Vagina (tissue), 2 donors: ENCODE data around the gene POLN. TPM values are rescaled to one million over a fixed set of nuclear protein-coding genes. Genes with fewer than 3 reads are reported as not detected.
"Not testable (repeated sequence)": the region's sequence is repeated elsewhere in the genome, so short reads cannot be mapped to it uniquely, and the experiment has no call there.

Source experiments
- DNase-seq, 2 donors: peaks; one replicate each; pipeline ENCODE4 v3.0.0-alpha.2; 2017; ENCODE audit errors: extremely low spot score in 2 of 2
- H3K27ac ChIP-seq: fragments of 200-600 bp; sonication (generic); one replicate; pipeline ENCODE4 v1.5.1; 2019
- H3K27me3 ChIP-seq: fragments of 200-600 bp; sonication (generic); one replicate; pipeline ENCODE4 v1.5.1; 2019
- H3K36me3 ChIP-seq, 2 donors: fragments of 200-600 bp; sonication (generic); one replicate each; pipeline ENCODE4 v1.5.1; 2017 to 2019
- H3K4me1 ChIP-seq: fragments of 200-600 bp; sonication (generic); one replicate; pipeline ENCODE4 v1.5.1; 2019
- H3K4me3 ChIP-seq, 2 donors: fragments of 200-600 bp; sonication (generic); 1 replicate in 1 of 2; 2 replicates in 1 of 2; pipeline ENCODE4 v1.5.1; 2016 to 2019
- H3K9me3 ChIP-seq: fragments of 200-600 bp; sonication (generic); one replicate; pipeline ENCODE4 v1.5.1; 2019
- CTCF ChIP-seq, 3 experiments: fragments of 450-650 bp in 2 of 3; fragments of 200-600 bp in 1 of 3; sonication (generic) in 1 of 3; IDR thresholded peaks; one replicate each; pipeline ENCODE4 v1.5.1; 2017 to 2019; ENCODE audit warnings: antibody characterized with exemption in 3 of 3, mild to moderate bottlenecking in 2 of 3, moderate library complexity in 2 of 3
- POLR2A ChIP-seq, 2 donors: fragments of 450-650 bp; IDR thresholded peaks; one replicate each; pipeline ENCODE4 v1.6.1; 2017; ENCODE audit warnings: antibody characterized with exemption in 2 of 2, mild to moderate bottlenecking in 2 of 2, moderate library complexity in 2 of 2
- POLR2AphosphoS5 ChIP-seq, 2 donors: sonication (generic); formaldehyde crosslinking; IDR thresholded peaks; one replicate each; pipeline ENCODE4 v1.9.0; 2017; ENCODE audit warnings: antibody characterized with exemption in 2 of 2, mild to moderate bottlenecking in 2 of 2, low read depth in 1 of 2; ENCODE audit not compliant: insufficient read depth in 1 of 2
- intact Hi-C: fragments of 100-400 bp; cut with DNase I; formaldehyde crosslinking; loops from one replicate; pipeline ENCODE4 v1.15.1; 2023
- total RNA-seq: library from RNA; depleted of rRNA; stranded (reverse); fragments of >200 nt; gene quantifications from one replicate; pipeline ENCODE4 v1.2.3, GENCODE V29; 2016

Gene POLN
- total RNA-seq, 1 donor from 2014 or later, result 3.9 TPM

- TF ChIP-seq POLR2AphosphoS5 (IDR thresholded peaks at IDR 0.05; ENCODE audit: insufficient read depth in 1 of 2, low read depth in 1 of 2) (no peak), POLR2A (IDR thresholded peaks at IDR 0.05) (no peak), CTCF (IDR thresholded peaks at IDR 0.05) (no peak)
- H3K4me3 ChIP-seq, result no peak overlapping the region
- H3K4me1 ChIP-seq, result no peaks in the 10 kb centered on the region
- no peak for DNase-seq
- H3K9me3 ChIP-seq, result no peaks in the 10 kb centered on the region
- no peaks in the 10 kb centered on the region for H3K36me3 ChIP-seq
- intact Hi-C loops, result no loop called here
- H3K27ac ChIP-seq, result no peak overlapping the region
- no peaks in the 10 kb centered on the region for H3K27me3 ChIP-seq
Measured at GRCh38 chr4:2165391-2165790, 76.5 kb downstream of the POLN start.

GRCh38 chr4:2163311-2163821, 78.6 kb downstream of the POLN start:
- intact Hi-C loops, result no loop called here
- Histone ChIP-seq H3K27me3 (no peaks in the 10 kb centered on the region), H3K4me3 (no peak overlapping the region), H3K27ac (no peak overlapping the region), H3K9me3 (no peaks in the 10 kb centered on the region), H3K36me3 (no peaks in the 10 kb centered on the region), H3K4me1 (no peaks in the 10 kb centered on the region)
- no peak for TF ChIP-seq POLR2A (IDR thresholded peaks at IDR 0.05)
- no peak for TF ChIP-seq CTCF (IDR thresholded peaks at IDR 0.05)
- no peak for TF ChIP-seq POLR2AphosphoS5 (IDR thresholded peaks at IDR 0.05; ENCODE audit: insufficient read depth in 1 of 2, low read depth in 1 of 2)
- no peak for DNase-seq

GRCh38 chr4:2161092-2161703, 80.7 kb downstream of the POLN start:
- H3K36me3 ChIP-seq, H3K27ac ChIP-seq, H3K4me1 ChIP-seq, H3K27me3 ChIP-seq, H3K4me3 ChIP-seq, intact Hi-C loops, H3K9me3 ChIP-seq, DNase-seq: not testable (repeated sequence)

GRCh38 chr4:2159931-2160330, 82.0 kb downstream of the POLN start:
- Histone ChIP-seq H3K27ac (no peak overlapping the region), H3K36me3 (no peaks in the 10 kb centered on the region), H3K4me3 (no peak overlapping the region), H3K27me3 (no peaks in the 10 kb centered on the region), H3K4me1 (no peaks in the 10 kb centered on the region), H3K9me3 (no peaks in the 10 kb centered on the region)
- intact Hi-C loops, result no loop called here
- no peak for DNase-seq
- TF ChIP-seq POLR2AphosphoS5 (IDR thresholded peaks at IDR 0.05; ENCODE audit: insufficient read depth in 1 of 2, low read depth in 1 of 2) (no peak), CTCF (IDR thresholded peaks at IDR 0.05) (no peak), POLR2A (IDR thresholded peaks at IDR 0.05) (no peak)

- no peak overlapping the region for H3K27ac ChIP-seq
- H3K36me3 ChIP-seq, result no peaks in the 10 kb centered on the region
- H3K9me3 ChIP-seq, result no peaks in the 10 kb centered on the region
- no peak for TF ChIP-seq POLR2A (IDR thresholded peaks at IDR 0.05)
- no peak for TF ChIP-seq POLR2AphosphoS5 (IDR thresholded peaks at IDR 0.05; ENCODE audit: insufficient read depth in 1 of 2, low read depth in 1 of 2)
- TF ChIP-seq CTCF (IDR thresholded peaks at IDR 0.05), result no peak
- intact Hi-C loops, result no loop called here
- H3K4me3 ChIP-seq, result no peak overlapping the region
- H3K27me3 ChIP-seq, result no peaks in the 10 kb centered on the region
- H3K4me1 ChIP-seq, result no peaks in the 10 kb centered on the region
- DNase-seq, result no peak
Measured at GRCh38 chr4:2155246-2155645, 86.7 kb downstream of the POLN start.
